ENCODE results near the gene KIAA1671.

The KIAA1671 gene

GRCh38 chr22:25069758-25070481, 117.4 kb downstream of the KIAA1671 start:
- no peak for DNase-seq

- DNase-seq, result no peak
Observed at GRCh38 chr22:25070956-25071355, 118.4 kb downstream of the KIAA1671 start.

- DNase-seq, result no peak
Observed at GRCh38 chr22:25071720-25072119, 119.2 kb downstream of the KIAA1671 start.

- DNase-seq, result no peak
Observed at GRCh38 chr22:25072406-25072805, 119.9 kb downstream of the KIAA1671 start.

- no peak for DNase-seq
Observed at GRCh38 chr22:25076336-25076735, 123.8 kb downstream of the KIAA1671 start.

GRCh38 chr22:25077056-25077455, 124.5 kb downstream of the KIAA1671 start:
- no peak for DNase-seq

- DNase-seq, result peak; percentile 2
Observed at GRCh38 chr22:25077964-25078363, 125.4 kb downstream of the KIAA1671 start.

GRCh38 chr22:25078591-25078990, 126.1 kb downstream of the KIAA1671 start:
- no peak for DNase-seq

GRCh38 chr22:25080855-25081254, 128.3 kb downstream of the KIAA1671 start:
- no peak for DNase-seq

GRCh38 chr22:25081409-25081824, 128.9 kb downstream of the KIAA1671 start:
- peak; percentile 7 for DNase-seq

GRCh38 chr22:25082096-25082495, 129.6 kb downstream of the KIAA1671 start:
- DNase-seq, result no peak

- no peak for DNase-seq
Observed at GRCh38 chr22:25083056-25083806, 130.7 kb downstream of the KIAA1671 start.

GRCh38 chr22:25083807-25084200, 131.3 kb downstream of the KIAA1671 start:
- no peak for DNase-seq

GRCh38 chr22:25084405-25085107, 132.0 kb downstream of the KIAA1671 start:
- DNase-seq, result no peak

GRCh38 chr22:25085156-25085555, 132.6 kb downstream of the KIAA1671 start:
- DNase-seq, result no peak

GRCh38 chr22:25085930-25086901, 133.7 kb downstream of the KIAA1671 start:
- DNase-seq, result no peak

GRCh38 chr22:25086902-25087282, 134.4 kb downstream of the KIAA1671 start:
- no peak for DNase-seq

- no peak for DNase-seq
Observed at GRCh38 chr22:25090225-25090890, 137.8 kb downstream of the KIAA1671 start.

- DNase-seq, result no peak
Observed at GRCh38 chr22:25091458-25091857, 138.9 kb downstream of the KIAA1671 start.

- DNase-seq, result no peak
Observed at GRCh38 chr22:25092119-25092518, 139.6 kb downstream of the KIAA1671 start.

GRCh38 chr22:25094579-25094978, 142.1 kb downstream of the KIAA1671 start:
- no peak for DNase-seq

GRCh38 chr22:25095869-25096268, 143.4 kb downstream of the KIAA1671 start:
- DNase-seq, result no peak
